M059J (cell line): ENCODE results near the gene KCNH3. TPM values are rescaled to one million over a fixed set of nuclear protein-coding genes. Genes with fewer than 3 reads are reported as not detected.

Experiments used
- DNase-seq: peaks from one replicate; pipeline ENCODE4 v3.0.0-alpha.2; 2012; ENCODE audit warnings: low read depth
- total RNA-seq: library from RNA; depleted of rRNA; stranded (reverse); fragments of >200 nt; shearing (Covaris generic); gene quantifications from 2 replicates; pipeline ENCODE4 v1.2.3, GENCODE V29; 2014

KCNH3 gene
- total RNA-seq, 1 experiment from 2014 or later = 0.05 TPM

DNA sequence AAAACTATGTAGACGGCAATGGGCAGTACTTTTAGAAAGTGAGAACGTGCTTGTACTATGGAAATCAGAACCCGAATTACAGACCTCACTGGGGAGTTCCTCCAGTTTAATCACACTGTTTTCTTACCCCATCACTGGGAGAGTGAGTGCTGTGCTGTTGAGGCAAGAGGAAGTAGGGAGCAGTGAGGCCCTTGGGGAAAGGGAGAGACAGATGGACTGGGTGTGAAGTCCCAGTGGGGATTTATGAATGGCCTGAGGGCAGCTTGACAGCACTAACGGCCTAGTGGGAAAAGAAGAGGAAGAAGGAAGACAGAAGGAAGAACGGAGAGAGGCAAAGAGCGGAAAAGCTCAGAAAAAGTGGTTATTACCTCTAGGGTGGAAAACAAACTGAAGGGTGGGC lies 23.4 kb downstream of the KCNH3 start:
- DNase-seq = no peak

DNA sequence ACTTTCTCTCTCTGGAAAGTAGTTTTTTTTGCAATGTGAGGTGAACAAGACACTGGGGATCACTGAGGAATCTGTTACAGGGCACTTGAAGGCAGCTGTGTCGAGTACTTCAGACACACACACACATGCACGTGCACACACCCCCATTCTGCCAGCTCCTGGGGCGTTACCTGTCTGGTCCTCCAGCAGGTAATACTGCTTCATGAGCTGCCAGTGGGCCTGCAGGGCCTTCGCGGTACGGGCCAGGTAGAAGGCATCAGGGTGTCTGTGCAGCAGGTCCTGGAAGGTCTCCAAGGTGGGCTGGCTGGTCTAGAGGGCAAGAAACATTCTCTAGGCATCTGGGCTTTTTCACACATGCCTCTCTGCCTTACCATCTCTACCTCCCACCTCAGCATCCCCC lies 24.0 kb downstream of the KCNH3 start:
- no peak for DNase-seq

DNA sequence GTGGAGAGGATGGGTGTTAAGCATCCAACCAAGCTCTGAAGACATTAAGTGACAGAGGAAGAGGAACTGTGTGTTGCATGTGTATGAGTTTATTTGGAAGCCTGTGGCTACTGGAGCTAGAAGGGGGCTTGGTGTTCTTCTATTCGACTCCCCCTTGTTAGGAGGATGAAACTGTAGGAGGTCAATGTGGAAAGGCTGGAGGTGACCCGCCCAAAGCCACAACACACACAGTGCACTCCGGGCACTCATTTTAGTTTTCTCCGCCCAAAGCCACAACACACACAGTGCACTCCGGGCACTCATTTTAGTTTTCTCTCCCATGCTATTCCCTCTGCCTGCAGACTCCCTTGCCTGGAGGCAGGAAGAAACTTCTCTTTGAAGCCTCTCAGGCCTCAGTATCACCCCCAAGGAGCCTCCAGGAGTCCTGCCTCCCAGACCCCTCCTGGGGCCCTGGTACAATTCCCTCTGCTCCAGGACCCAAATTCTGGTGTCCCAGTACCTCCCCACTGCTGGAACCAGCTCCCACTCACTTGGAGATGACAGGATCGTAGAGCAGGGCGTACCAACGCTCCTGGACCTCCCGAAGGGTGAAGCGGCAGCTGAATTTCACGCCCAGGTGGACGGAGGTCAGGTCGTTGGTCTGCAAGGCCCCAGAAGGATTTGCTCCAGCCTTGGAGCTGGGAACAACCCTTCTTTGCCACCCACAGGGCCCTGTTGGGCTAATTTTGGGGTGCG lies 25.3 kb downstream of the KCNH3 start:
- DNase-seq = no peak

DNA sequence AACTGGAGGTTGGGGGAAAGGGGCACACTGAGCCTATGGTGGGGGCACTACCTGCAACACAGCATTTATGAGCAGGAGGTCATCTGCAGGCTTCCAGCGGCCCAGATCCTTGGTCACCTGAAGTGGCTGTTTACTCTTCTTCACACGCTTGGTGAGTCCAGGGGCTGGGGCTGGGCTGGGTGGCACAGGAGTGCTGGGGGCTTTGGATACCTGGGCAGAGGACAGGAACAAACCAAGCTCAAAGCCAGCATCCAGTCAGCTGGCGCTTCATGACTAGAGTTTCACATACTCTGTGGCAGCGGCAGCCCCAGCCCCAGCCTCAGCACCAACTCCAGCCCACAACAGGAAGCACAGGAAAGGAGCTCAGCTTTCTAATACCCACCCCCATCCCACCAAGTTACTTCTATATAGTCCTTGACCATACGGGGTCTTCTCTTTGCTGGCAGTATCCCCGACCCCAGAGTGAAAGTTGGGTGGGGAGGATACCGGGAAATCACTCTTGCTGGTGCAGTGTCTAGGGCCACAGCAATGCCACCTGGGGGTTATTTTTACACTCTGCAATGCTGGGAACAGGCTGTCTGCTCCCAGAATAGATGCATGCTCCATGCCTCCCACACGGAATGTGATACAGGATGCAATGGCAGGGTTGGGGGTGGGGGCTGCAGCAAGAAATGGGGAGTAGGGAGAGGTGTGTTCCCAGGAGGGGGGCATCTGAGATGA lies 26.0 kb downstream of the KCNH3 start:
- no peak for DNase-seq

DNA sequence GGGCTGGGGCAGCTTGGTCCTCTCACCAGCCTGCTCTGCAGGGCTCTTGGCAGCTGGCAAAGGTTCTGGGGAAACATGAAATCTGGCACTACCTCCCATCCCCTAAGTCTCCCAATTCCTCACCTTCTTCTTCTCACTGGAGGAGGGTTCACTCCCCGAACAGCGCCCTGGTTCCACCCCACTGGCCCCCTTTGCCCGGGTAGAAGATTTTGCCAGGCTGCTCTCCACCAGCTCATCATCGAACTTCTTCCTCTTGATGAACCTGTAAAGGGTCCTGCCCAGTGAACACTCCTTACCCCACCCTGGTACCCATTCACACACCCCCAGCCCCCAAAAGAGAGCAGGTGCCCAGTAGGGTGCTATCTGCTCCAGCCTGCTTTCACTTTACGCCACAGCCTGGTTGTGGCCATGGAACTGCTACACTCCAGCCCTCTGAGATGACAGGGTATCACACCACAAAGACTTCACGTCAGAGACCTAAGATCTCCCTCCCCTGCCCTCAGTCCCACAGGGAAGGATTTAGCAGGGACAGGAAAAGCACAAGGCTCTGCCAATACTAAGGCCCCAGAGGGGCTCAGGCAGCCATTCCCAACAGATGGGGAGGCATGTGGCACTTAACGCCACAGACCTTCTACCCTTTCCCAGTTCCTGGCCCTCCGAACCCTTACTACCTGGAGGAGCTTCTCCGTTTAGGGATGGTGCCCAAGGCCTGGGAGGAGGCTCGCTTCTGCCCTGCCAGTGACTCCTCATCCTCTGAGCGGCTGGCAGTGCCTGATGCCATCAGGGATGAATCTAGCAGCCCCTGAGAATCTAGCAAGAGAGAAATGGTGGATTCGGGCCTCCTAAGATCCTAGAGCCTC lies 26.8 kb downstream of the KCNH3 start:
- no peak for DNase-seq

DNA sequence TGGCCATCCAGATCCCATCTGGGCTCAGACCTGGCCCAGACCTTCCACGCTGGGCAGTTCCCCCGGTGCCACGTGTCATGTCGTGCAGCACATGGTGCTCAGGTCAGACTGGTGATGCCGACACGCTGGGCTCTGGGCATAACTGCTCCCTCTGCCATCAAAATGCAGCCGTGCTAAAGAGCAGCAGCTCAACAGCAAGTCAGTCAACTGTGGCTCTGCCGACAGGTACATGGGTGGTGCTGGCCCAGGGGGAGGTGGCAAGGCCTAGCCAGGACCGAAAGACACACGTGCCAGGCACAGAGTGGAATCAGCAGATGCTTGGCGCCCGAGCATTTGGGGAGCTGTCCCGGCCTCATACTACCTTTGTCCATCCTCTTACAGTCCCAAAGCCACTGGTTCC lies 27.5 kb downstream of the KCNH3 start:
- no peak for DNase-seq

DNA sequence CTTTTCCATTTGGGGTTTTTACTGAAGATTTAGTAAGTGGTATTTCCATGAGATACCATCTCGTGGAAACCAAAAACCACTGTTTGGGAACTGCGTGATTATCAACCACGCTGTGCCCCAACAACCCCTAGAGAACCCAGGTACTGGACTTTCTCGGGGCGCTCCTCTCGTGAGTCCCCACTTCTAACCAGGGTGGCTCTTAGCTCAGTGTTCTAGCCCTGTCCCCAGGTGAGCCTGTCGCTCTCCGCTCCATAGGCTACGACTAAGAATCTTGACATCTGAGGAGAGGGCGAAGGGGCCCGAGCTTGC lies 28.4 kb downstream of the KCNH3 start:
- DNase-seq = peak; percentile 7

DNA sequence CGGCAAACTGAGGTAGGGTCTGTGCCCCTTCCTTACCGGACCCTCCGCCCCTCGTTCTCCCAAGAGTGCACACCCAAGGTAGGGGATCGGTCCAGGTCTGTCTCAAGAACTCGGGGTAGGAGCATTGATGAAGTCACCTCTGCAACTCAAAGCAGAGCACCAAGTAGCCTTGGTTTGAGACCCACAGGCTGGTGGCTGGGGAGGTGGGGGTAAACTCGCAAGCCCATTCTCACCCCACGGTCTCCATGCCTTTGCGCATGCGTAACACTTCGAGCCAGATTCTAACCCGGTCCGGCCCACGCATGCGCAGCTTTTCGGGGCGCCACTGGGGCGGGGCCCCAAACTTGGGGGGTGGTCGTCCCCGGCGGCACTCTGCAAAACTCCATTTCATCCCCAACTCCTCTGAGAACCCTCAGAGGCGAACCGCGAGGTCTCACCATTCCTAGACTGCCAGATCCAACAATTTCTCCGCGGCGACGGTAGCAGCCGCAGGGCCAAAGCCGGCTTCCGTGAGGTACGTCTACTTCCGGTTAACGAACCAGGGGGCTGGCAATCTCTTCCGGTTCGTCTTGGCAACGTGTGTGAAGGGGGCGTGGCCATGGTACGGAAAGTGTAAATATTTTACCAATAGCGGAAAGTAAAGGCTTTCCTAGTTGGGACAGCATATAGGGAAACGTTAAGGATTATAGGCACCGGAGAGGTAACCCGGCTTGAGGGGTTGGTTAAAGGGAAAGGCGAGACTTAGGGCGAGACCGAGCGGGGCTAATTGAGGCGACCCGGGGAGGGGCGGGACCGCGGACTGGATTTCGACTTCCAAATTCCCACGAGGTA lies 29.0 kb downstream of the KCNH3 start, which contains the start of gene MCRS1:
Gene MCRS1 (minus strand): TSS at position 532 of the 831 bp plus-strand sequence. CDS start 1,411 bp downstream, outside the sequence.
- peak; percentile 88 for DNase-seq

DNA sequence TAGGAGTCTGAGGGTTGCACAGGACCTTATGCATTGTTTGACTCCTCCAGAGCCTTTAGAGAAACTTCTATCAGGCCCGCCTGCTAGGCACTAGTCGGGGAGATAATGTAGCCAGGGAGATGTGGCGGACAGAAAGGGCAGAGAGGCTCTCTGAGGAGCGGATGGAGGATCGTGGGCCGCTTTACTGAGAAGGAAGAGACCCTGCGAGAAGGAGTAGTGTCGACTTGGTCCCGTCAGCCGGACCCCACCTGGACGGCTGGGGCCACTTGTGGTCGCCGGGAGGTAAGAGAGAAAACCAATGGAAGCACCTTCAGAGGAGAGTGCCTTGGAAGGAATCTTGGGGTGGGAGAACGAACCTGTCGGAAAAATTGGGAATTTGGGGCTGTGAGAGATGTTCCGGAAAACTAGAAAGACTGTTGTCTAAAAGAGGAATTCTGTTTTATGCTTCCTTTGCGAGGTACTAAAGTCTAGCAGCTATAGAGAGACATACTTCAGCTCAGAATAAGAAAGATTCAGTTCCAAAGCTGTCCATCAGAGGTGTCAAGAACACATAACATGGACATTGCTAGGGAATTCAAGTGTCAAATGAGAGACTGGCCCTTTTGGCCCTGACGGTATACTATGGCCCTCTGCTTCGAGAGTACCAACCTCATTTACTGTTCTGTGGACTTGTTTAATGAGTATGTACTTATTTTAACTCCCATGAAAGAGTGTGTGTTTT lies 29.8 kb downstream of the KCNH3 start:
- DNase-seq = peak; percentile 24

DNA sequence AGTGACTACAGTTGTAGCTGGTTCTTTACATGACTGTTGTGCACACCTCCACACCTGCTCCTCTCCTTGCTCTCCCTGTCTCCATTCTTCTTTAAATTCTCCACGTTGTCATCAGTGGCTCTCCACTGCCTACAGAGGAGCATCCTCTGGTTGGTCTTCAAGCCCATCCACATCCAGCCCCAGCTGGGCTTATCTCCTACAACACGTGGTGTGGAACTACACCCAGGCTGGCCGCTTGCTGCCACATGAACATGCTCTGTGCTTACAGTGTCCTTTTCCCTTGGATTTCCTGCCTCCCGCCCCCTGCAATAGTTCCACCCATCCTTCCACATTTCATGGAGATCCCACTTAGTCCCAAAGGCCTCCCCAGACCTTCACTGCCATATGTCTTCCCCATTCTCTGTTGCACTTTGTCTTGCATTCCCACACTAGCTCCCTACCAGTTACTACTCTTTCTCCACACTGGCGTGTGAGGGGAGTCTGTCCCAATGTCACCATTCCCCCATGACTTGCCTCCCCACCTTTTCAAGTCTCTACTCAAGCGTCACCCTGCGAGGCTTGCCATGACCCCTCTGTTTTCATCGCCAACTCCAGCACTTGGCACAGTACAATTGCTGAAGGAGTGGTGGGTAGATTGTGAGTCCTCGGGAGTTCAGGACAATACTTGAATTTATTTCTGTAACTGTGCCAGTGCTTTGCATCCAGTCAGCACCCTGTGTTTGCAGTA lies 38.9 kb downstream of the KCNH3 start:
- DNase-seq = no peak

DNA sequence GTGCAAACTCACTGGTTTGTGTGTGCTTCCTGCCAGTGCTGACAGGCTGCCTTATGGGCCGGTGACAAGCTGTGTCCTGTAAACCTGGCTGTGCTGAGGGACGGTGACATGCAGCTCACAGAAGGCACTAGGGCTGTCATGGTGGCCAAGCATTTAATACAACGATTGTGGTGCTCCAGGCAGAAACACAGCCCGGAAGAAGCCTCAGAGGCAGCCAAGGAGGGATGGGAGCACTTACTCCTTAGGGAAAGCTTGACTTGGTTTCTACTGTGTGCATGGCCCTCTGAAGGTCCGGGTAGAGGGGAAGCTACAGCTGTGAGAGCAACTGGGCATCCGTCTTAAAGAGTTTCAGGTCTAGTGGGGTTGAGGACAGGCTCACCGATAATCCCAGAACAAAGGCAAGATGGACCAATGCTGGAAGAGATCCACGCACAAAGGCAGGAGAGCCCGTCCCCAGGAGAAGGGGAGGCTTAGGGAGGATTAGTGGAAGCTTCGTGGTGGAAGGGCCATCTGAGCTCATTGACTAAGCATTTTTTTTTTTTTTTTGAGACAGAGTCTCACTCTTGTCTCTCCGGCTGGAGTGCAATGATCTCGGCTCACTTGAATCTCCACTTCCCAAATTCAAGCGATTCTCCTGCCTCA lies 39.8 kb downstream of the KCNH3 start:
- DNase-seq = no peak

DNA sequence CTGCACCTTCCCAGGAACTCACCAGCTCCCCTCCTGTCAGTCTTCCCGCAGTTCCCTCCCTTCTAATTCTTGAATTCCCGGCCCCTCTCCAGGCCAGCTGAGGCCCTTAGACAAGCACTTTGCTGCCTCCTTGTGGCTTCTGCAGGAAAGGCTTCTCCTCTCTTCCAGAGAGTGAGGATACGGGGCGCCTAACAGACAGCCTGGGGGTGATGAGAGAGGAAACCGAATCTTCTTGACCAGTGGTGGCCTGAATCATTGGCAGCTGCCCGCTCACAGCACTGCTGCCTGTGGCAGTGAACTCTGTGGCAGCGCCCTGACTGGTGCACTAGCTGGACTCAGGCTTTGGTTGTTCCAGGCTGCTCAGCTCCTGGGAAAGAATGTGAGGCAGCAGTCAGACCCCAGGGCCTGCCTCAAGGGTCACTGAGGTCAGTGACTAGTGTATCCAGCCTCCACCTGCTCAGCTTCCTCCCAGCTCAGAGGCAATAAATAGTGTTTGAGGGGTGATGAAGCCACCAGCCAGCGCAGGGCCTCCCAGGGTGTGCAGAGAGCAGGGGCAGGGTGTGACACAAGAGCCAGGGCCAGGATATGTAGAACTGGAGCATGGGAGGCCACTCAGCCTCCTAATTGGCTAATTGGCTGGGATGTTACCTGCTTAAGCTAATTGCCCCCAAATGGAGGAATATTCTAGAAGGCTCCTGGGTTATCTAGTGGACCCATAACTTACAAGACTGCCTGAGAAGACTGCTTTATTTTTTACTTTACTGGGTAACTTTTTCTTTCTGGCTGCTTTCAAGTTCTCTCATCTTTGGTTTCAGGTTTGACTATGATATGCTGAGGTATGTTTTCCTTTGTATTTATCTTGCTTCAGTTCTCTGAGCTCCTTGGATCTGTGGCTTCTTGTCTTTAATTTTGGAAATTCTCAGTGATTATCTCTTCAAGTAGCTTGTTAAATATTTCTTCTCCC lies 42.0 kb downstream of the KCNH3 start:
- peak; percentile 91 for DNase-seq

DNA sequence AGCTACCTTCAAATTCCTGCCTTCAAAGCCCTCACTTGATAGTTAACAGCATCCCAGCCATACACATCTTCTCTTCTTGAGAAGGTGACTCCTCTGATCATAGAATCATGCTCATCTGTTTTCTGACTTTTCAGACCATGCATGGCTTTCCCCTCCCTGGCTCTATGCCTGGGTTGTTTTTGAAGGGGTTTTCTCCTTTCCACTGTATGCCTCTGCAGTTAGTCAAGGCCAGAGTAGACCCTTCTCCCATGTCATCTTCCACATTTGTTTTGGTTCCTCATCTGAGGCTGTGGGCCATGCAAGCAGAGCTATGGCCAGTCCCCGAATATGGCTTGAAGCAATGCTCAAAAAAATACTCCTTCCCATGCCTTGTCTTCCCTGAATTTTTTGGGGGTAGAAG lies 43.4 kb downstream of the KCNH3 start:
- no peak for DNase-seq

DNA sequence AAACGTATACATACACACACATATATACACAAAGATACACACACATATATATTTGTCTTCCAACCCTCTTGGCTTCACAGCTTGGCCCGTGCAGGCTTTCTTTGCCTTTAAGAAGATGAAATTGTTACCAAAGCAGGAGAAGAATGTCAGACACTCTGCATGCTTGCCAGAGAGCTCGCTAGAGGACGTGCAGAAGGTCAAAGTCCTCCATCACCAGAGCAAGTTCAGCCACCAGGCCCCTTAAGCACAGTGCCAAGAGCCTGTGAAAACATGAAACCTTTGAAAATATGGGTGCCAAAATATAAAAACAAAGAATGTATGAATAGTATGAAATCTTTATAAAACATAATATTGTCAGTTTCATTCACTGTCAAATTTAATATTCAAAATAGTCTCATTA lies 44.0 kb downstream of the KCNH3 start:
- DNase-seq = no peak

DNA sequence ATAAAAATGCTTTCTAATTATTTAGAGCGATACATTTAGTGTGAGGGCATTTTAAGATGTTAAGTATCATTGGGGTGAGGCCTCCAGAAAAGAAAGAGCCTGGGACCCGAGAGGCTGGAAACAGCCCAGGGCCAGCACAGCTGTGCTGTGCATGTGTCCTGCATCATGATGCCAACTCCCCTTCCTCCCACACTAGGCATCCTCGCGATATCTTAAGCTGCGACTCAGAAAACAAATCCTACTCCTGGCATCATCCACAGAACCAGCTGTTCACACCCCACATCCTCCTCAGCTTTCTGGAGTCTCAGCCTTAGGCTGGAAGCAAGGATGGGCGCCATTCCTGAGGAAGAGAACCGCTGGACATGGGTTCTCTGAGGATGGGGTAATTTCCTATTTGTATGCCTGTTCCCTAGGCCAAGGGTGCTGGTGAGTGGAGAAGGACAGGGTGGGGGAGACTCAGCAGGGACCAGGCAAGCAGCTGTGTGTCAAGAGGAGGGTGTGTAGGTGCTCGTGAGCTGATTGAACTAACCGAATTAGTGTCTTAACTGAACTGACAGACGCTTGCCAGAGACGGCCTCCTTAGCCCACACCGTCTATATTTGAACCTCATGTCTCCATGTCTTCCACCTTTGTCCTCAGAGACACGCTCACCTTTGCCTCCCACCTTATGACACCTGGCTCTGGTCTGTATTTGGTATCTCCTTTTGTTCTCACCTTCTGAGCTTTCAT lies 44.7 kb downstream of the KCNH3 start:
- DNase-seq = no peak

DNA sequence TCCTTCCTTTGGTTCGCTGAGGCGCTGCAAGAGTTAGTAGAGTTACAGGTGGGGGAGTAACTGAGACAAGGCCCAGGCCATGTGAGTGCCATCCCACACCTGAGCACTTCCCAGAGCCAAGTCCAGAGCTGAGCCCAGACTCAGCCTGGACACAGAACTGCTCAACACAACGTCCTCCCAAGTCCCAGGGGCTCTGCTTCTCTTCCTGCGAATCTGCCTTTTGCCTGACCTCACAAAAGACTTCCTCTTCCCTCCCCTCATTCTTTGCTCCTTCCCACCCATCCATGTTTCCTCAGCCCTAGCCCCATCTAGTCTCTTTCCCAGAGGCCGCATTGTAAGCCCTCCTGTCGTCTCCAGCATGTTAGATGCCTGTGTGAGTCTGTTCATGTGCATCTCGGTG lies 45.8 kb downstream of the KCNH3 start:
- DNase-seq = no peak

DNA sequence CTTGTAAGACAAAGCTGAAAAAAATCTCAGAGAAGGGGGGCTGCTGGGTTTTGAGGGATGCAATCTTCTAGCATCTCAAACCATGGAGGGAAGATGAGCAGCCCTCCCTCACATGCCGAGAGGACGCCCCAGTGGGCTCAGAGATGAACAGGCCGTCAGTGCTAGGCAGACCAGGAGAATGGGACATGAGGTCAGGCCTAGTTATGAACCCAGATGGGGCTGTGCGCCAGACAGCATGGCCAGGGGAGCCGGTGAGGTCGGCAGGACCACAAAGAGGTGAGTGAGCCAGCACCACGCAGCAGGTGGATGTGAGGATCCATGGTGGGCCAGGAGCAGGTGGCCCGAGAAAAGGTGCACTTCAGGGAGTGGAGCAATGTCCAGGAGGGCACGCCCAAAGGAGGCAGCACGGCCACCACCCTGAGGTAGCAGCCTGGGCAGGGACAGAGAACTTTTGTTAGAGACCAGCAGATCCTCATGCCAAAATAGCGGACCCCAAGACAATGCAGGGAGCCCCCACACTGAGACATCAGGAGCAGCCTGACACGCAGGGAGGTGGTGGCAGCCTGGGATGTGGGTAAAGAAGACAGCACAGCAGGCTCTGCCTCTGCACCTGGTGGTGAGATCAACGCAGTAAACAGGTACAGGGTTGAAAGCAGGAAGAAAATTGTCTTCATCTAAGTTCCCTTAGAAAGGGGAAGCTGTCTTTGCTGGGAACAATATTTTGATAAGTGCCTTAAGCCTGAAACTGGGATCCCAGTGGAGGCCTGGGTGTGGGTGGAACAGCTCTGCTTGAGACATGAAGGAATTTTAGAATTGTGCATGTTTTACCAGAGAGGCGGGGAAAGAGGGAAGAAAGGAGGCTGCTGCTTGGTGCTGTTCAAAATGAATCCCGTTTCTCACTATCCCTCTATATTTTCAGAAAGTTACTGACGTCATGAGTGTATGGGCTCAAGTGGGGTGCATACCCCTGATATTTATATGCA lies 46.9 kb downstream of the KCNH3 start:
- no peak for DNase-seq
